ENCODE data around the gene STAG3. TPM values are rescaled to one million over a fixed set of nuclear protein-coding genes. Genes with fewer than 3 reads are reported as not detected.

The STAG3 gene
- total and polyA plus RNA-seq, 9 of the 15 experiments (the other 6 are each of a cell fraction or from before 2014, with no cell fraction given), result 0.54 to 2.5 (median 1.7) TPM

- Histone ChIP-seq H3K9me1 (ENCODE audit: control insufficient read depth, insufficient read depth, low read length) (no peaks in the 10 kb centered on the region), H3K9me3 (replicated peaks; ENCODE audit: control insufficient read depth, insufficient read depth, low read depth, low read length) (no peaks in the 10 kb centered on the region), H3K4me3 (no peak overlapping the region), H3K36me3 (ENCODE audit: control insufficient read depth, insufficient read depth, low read length) (no peaks in the 10 kb centered on the region), H3K4me1 (replicated peaks in 1 of 2; ENCODE audit: control insufficient read depth in 2 of 2, insufficient read depth in 2 of 2, low read length in 2 of 2) (peaks cover 12 to 29% of the 10 kb centered on the region in 2 experiments; a peak in 4 of 5 replicates), H3K27me3 (ENCODE audit: control insufficient read depth in 2 of 2, insufficient read depth in 2 of 2, low read length in 2 of 2) (no peaks in the 10 kb centered on the region), H3K9ac (ENCODE audit: insufficient read depth in 1 of 2, low read depth in 2 of 2, low read length in 2 of 2) (0 out of 4 replicates have a peak overlapping the region, but pooled peaks of 1 of the 2 experiments have one; percentile 15), H3K27ac (ENCODE audit: extremely low read depth, low read depth, low read length) (no peak overlapping the region), H3K79me2 (ENCODE audit: control insufficient read depth, insufficient read depth, low read length) (no peaks in the 10 kb centered on the region), H4K20me1 (replicated peaks; ENCODE audit: control insufficient read depth, insufficient read depth, low read length) (no peaks in the 10 kb centered on the region), H2AFZ (ENCODE audit: low read depth, low read length) (no peak overlapping the region), H3K4me2 (ENCODE audit: insufficient read depth, low read length) (no peak overlapping the region)
- CTCF ChIA-PET (ENCODE audit: low intra/inter-chr PET ratio), result no interaction called here
- DNase-seq (ENCODE audit: extremely low read depth in 1 of 4, low spot score in 3 of 4) (no peak), FAIRE-seq (no peak), ATAC-seq (no peak)
- BruUV-seq (replicated peaks), result no TSS peak
- TF ChIP-seq, protein P1, sequence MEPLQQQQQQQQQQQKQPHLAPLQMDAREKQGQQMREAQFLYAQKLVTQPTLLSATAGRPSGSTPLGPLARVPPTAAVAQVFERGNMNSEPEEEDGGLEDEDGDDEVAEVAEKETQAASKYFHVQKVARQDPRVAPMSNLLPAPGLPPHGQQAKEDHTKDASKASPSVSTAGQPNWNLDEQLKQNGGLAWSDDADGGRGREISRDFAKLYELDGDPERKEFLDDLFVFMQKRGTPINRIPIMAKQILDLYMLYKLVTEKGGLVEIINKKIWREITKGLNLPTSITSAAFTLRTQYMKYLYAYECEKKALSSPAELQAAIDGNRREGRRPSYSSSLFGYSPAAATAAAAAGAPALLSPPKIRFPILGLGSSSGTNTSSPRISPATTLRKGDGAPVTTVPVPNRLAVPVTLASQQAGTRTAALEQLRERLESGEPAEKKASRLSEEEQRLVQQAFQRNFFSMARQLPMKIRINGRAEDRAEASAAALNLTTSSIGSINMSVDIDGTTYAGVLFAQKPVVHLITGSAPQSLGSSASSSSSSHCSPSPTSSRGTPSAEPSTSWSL (CRISPR knock-in tag; IDR thresholded peaks at IDR 0.05; ENCODE audit: borderline replicate concordance), result no peak
- no peak for TF ChIP-seq RFX1 (IDR thresholded peaks at IDR 0.05)
- no peak for TF ChIP-seq TAF1 (IDR thresholded peaks at IDR 0.05; ENCODE audit: control insufficient read depth, extremely low read depth, insufficient read depth, low read length, severe bottlenecking)
- no peak for TF ChIP-seq NR2C1 (IDR thresholded peaks at IDR 0.05)
- TF ChIP-seq NR2C1 (tag; IDR thresholded peaks at IDR 0.05), result no peak
- TF ChIP-seq ZFP36 (IDR thresholded peaks at IDR 0.05; ENCODE audit: low read depth, low read length, partially characterized antibody), result peak; percentile 51
- TF ChIP-seq MCM5 (IDR thresholded peaks at IDR 0.05; ENCODE audit: low read depth), result no peak
- TF ChIP-seq ZNF224 (CRISPR knock-in tag; IDR thresholded peaks at IDR 0.05), result no peak
- TF ChIP-seq ZNF121 (CRISPR knock-in tag; conservative IDR thresholded peaks at IDR 0.05), result no peak
- POLR2A ChIA-PET, result interaction anchor here (0.7 kb wide), 3 partner anchors 12 to 126 kb away, joined by 3 to 4 read pairs (median 3); no protein-coding TSS in a partner anchor
- in situ Hi-C loops (cut with MboI), result no loop called here
- 66% methylated on average over 13 of the region's 14 CpGs for WGBS (ENCODE audit: insufficient coverage, low coverage, missing lambda C conversion rate)
- intact Hi-C loops (cut with micrococcal nuclease), result no loop called here
These were observed 44.2 kb downstream of the STAG3 start for GRCh38 chr7:100221767-100222444.

Data from K562 (cell line).